Peyer's patch (tissue), 4 donors: ENCODE data around the gene STK32B.

ENCODE experiments used
- CTCF ChIP-seq, 6 experiments: fragments of 450-650 bp in 4 of 6; fragments of 200-600 bp in 2 of 6; sonication (generic) in 1 of 6; IDR thresholded peaks; one replicate each; pipeline ENCODE4 v1.5.1; 2017 to 2019; ENCODE audit warnings: antibody characterized with exemption in 6 of 6, mild to moderate bottlenecking in 3 of 6, moderate library complexity in 1 of 6
- POLR2A ChIP-seq, 2 donors: fragments of 450-650 bp; IDR thresholded peaks; one replicate each; pipeline ENCODE4 v1.5.1; 2017; ENCODE audit warnings: antibody characterized with exemption in 2 of 2, mild to moderate bottlenecking in 2 of 2, moderate library complexity in 2 of 2

GRCh38 chr4:5409972-5410618 is 358.8 kb downstream of the STK32B start:
- TF ChIP-seq CTCF (IDR thresholded peaks at IDR 0.05): no peak
- TF ChIP-seq POLR2A (IDR thresholded peaks at IDR 0.05): no peak
